GM19193 (cell line): ENCODE measurements around the gene SCNN1B.

Experiments
- POLR2A ChIP-seq: IDR thresholded peaks from 4 replicates; pipeline ENCODE4 v1.6.1; 2011; ENCODE audit not compliant: insufficient read depth, insufficient read length; ENCODE audit errors: extremely low read depth

Gene SCNN1B

DNA sequence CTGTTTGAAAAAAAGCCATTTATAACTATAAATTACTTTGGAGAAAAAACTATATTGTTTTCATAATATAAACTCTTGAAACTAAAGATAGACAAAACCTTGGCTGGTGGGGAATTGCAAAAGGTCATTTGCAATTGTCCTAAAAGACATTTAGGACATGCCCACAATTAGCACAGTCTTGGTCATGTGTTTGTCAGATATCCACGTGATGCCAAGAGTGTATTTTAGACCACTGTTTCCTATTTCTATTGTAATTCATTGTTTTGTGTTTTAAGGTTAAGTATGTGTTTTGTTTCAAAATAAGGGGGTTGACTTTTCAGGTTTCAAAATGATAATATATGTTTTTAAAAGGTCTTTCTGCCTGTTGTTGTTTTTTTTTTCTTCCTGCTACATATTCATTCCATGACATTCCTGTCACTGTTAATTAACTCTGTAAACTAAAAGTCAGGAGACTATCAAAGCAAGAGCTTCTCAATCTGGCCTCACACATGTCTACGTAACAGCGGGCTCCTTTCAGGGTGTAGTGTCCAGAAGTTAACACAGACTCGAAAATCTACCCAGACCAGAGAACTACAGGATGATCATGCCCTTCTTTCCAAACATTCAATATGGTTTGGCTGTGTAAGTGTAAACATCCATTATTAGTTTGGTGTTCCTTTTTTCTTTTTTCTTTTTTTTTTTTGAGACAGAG lies 92.2 kb downstream of the SCNN1B start:
- TF ChIP-seq POLR2A: no peak

DNA sequence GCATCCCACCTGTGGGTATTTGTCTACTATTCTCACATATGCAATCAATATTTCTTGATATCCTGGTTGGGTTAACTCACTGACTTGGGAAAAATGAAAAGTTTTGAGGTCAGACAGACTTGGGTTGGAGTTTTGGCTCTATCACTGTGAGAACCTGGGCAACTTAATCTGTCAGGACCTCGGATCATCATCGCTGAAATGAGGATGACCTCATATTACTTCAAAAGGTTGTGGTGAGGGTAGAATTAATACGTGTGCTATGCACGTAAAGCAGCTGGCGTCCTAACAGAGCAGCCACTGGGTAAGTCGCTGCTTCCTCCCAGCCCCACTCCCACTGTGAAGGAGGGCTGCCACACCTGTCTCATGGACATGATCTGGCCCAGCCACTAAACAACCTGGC lies 93.6 kb downstream of the SCNN1B start:
- no peak for TF ChIP-seq POLR2A

DNA sequence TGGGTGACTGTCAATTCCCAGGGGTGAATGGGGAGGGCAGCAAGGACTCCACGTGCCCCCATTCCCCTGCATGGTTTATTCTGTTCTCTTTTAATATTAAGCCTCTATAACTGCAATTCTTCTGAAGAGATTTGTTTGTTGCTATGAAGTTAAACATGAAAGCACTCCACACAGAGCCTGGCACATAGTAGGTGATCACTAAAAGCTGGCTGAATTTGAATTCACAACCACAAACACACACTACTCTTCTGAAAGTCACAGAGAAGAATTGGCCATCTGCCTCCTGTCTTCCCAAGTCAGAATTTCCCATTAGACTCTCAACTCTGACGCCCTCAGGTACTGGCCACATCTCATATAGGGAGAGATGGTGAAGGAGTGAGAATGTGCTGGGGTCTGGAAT lies 95.4 kb downstream of the SCNN1B start:
- no peak for TF ChIP-seq POLR2A

DNA sequence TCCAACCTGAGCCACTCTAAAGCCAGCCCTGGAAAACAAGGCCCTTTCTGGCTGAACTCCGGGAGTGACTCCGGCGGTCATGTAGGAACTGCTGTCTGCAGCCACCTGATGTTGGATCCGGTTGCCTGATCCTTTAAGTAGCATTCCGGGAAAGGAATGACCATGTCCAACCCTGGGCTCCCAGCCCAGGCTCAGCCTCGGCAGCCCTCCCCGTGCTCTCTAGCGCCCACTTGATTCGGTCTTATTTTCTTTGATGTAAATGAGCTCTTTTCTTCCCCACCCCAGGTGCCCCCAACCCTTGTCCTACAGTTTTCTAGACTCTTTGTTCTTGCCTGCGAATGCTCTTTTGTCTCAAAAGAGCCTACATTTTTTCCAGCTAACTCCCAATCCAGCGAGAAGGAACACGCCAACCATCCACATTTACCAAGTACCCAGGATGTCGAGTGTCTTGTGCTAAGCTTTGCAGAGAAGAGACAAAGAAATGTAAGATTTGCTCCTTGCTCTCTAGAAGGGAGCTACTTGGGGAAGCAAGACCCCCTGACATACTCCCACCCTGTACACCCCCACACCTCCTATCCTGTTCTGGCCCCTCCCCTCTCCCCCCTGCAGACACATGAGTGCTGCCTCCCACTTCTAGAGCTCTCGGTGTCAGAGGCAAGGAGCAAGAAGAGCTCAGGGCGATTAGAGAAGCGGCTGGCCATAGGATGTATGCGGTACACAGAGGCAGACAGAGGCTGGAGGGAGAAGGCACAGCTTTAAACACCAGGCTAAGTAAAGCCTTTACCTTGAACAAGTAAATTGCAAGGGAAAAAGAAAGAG lies 97.1 kb downstream of the SCNN1B start:
- no peak for TF ChIP-seq POLR2A

DNA sequence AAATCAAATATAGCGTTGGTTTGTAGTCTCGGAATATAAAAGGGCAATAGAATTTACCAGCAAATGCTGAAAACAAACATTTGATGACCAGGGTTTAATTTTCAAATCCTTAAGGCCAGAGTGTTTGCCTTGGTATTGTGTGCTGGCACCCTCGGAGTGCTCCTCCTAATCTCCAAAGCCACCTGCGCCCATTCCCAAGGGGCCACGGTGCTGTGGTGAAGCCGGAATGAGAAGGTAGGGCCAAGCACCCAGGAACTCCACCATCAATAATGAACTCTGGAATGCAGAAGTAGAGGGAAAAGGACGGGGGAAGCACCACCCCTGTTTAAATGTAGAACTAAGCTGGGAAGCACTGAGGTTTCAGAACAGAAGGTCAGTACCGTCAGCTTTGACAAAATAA lies 99.0 kb downstream of the SCNN1B start:
- TF ChIP-seq POLR2A: no peak

DNA sequence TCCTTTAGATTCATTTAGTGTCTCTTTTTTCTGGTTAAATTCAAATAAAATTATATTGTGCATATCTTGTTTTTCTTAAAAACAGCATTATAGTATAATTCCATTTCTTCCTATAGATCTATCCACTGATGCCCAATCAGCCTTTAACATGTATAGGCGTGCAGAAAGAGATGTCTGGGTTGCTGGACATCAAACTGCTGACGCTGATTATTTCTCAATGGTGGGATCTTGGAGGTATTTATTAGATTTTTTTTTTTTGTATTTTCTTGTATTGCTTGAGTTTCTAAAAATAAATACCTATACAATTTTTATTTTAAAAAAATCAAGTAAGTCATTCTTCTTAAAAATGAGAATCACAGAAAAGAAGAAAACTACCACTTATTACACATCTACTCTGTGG lies 100.0 kb downstream of the SCNN1B start:
- TF ChIP-seq POLR2A: no peak

DNA sequence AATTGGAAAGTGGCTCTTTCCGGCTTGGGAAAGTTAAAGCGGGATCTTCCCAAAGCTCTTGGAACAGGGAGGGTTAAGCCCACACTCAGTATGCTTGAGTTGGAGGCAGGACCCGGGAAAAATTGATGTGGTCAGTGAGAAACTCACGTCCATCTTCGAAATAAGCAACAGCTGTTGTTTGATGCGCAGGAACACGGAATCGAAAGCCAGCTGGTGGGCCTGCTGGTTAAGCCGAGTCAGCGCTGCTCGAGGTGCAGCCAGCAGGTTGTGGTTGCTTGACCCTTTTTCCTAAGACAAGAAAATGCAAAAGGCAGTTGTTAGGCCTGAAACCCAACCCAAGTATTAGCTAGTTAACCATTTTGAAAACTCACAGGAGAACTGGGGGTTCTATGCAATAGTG lies 101.4 kb downstream of the SCNN1B start:
- no peak for TF ChIP-seq POLR2A

DNA sequence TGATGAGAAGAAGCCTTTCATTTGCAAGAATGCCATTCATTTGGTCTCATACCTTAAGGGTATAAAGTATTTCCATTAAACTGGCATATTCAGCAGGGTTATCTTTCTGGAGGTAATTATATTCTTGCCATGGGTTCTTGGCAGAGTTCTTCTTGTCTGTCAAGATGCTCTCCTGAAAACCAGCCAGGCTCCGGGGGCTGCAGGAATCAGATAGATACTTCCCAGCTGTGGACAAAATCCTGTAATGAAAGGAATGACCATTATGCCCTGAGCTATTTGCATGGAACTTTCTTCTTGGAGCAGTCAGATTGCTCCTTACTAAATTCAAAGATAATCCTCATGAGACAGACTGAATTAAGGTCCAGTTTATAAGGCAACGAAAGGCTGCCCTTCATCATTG lies 103.9 kb downstream of the SCNN1B start:
- TF ChIP-seq POLR2A: no peak

DNA sequence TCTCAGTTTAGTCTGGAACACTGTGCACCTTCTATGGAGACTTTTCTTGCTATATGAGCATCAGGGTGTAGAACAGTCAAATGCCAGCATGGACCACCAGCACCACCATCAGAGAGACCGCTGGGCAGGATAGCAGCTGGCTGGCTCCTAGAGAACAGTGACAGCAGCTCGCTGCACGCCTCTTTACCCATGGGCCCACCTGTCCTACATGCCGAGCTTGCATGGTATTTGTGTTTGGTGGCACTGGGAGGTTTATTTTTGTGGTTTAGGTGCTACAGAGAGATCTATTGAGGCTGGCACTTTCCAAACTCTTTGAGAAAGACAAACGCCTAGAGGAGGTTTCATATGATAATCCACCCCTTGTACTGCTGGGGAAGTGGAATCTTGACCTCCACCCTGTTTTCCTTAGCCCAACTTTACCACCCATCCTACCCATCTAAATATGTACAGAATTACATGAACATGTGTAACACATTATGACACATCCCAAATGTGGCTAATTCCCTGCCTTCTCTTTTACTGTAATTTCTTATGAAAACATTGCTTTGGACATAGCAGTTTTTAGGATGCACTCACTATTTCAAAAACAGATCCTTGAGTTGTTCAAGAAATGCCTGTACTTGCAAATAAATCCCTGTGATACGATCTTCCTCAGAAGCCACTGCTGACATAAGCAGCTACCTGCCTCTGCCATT lies 104.6 kb downstream of the SCNN1B start:
- TF ChIP-seq POLR2A: no peak

DNA sequence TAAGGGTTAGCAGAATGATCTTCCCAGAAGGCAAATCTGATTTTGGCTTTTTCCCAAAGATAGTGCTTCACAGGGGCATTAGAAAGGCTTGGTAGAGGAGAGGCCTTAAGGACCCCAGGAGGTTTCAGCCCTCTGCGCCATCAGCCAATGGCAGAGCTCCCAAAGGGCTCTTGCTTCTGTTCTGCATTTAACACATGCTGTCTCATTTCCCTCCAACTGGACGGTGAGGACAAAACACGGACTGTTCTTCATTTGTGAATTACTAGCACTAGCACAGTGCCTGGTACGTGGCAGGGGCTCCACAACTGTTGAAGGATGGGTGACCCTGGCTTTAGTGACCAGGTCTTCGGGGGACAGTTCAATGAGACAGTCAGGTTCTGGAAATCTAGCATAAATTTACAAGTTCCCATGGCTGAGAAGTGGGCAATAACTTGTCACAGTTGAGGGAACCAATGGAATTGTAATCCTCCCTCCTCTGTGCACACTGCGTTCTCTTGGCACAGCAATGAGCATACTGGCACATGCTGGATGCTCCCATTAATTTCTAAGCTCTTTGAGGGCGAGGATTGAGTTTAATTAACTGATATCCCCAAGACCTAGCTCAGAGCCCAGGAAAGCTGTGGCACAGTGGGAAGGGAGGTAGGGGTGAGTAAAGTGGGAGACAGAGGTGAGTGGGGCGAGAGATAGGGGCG lies 105.5 kb downstream of the SCNN1B start:
- TF ChIP-seq POLR2A: no peak

DNA sequence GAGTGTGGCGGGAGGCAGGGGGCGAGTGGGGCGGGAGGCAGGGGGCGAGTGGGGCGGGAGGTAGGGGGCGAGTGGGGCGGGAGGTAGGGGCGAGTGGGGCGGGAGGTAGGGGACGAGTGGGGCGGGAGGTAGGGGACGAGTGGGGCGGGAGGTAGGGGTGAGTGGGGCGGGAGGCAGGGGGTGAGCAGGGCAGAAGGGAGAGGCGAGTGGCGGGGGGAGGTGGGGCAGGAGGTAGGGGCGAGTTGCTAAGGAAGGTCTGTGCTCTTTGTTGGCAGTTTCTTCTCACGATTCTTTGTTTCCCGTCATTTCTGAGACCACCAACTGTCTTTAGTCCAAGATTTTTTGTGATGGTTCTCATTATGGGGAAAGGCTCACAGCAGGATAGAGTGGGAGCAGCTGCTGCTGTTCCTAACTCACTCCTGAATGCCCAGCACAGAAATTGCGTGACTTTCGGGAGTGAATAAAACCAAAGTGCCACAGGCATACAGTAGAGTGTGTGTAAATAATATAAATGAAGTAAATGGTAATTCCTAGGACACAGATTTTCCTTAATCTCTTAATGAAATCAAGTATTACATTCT lies 106.2 kb downstream of the SCNN1B start:
- TF ChIP-seq POLR2A: no peak

DNA sequence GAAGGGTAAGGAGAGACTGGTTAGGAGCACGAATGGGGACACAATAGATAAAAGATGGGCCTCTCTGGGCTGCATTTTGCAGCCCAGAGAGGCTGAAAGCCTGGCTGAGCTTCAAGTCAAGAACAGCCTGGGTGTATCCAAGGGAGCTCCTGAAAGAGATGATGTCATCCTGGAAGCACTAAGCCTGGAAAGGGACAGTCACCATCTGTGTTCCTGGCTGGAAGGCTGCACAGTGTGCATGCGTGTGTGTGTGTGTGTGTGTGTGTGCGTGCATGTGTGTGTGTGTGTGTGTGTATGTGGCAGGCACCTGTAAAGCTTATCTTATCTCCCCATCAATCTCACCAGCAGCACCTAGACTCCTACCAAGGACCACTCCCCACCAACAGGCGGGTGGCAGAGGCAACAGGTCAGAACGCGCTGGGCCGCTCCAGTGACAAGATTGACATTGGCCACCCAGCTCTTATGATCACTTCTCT lies 106.8 kb downstream of the SCNN1B start:
- TF ChIP-seq POLR2A: no peak

DNA sequence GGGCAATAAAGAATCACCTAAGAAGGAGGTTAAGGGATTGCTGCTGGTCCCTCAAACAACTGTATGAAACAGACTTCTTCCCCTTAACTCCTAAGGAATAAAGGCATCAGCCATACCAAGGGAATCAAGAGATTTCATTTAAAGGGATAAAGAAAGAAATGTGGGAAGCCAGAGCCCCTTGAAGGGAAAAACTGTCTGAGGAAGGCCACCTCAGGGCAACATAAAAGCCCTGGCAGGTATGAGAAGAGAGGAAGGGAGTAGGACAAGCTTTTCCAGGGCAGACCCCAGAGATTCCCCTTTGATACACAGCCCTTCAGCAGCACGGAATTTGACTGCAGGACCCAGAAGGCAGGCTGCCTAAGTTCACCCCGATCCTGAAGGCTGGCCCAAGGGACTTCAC lies 107.4 kb downstream of the SCNN1B start:
- no peak for TF ChIP-seq POLR2A

DNA sequence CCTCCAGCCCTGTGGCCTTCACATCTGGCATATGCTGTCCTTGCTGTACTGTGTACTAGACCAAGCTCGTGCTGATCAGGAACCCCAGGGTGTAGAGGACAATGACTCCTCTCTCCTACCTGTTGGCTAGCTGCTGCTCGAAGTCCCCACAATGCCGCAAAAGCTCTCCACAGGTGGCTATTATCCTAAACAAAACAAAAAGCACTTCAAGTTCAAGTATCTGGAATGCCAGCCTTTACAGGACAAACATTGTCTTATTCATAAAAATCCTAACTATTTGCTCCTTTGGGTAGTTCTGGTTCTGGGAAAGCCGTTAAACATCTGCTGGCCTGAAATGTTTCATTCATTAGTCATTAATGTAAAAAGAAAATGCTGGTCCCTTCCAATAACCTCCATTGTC lies 108.1 kb downstream of the SCNN1B start:
- no peak for TF ChIP-seq POLR2A

DNA sequence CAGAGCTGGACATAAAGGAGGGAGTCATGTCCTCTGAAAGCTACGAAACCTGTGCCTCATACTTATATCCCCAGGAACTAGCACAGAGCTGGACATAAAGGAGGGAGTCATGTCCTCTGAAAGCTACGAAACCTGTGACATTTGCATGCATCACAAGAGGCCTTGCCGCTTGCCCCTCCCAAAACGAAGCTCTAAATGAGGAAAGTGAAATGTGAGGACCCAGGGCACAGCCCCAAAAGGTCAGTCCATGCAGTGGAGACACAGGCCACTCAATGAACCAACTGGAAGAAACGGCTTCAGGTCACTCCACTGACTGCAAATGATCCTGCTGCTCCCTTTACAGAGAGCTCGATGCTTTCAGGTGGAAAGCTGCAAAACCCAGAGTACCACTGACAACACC lies 112.6 kb downstream of the SCNN1B start:
- no peak for TF ChIP-seq POLR2A
